ENCODE data around the gene DRC7.

DRC7 gene

DNA sequence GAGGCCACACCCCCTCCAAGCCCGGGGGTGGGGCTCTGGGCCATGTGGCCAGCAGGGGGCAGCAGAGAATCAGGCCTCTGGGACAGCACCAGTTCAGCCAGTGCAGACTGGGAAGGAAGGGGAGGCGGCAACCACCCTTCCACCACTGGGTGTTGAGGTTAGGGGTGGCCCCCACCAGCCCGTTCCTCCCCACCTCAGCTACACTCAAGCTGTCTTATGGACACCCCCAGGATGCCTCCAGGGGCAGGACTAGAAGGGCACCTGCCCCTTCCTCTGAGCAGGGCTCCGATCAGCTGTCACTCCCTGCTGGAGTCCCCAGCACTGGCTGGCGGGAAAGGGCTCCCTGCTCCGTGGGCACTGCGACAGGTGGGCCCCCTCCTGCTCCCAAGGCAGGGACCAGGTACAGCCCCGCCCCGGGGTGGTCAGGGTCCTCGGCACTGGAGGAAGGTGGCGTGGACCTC lies 62.8 kb downstream of the DRC7 start:
- Histone ChIP-seq H3K4me1 (ENCODE audit: control insufficient read depth, insufficient read depth, low read length) (no peaks in the 10 kb centered on the region), H3K27me3 (ENCODE audit: control insufficient read depth, insufficient read depth, low read length, poor library complexity, severe bottlenecking) (no peaks in the 10 kb centered on the region), H3K9me3 (ENCODE audit: control insufficient read depth, low read length) (no peaks in the 10 kb centered on the region), H3K4me3 (ENCODE audit: insufficient read depth, low read depth, low read length) (no peak overlapping the region), H3K27ac (ENCODE audit: insufficient read depth, low read depth, low read length, poor library complexity, severe bottlenecking) (no peak overlapping the region), H3K36me3 (ENCODE audit: control insufficient read depth, insufficient read depth, low read length) (no peaks in the 10 kb centered on the region)
- 68 to 69% methylated on average over 10 to 11 of the region's 11 CpGs for WGBS, 2 experiments

DNA sequence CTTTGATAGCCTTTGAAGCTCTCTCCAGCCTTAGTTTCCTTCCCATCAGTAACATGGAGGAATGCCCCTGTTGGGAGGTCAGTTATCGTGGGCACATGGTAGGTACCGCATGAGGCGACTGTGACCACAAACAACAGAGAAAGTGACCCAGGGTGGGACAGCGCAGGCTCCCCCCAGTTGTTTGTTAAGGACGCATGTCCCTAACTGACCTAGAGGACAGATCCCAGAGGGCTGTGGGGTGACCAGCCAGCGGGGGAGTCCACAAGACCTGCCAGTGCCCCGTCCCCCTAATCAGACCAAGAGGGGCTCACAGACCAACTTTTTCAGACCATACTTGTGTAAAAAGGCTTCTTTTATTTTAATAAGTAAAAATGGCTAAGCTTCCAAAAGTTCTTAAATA lies 63.3 kb downstream of the DRC7 start:
- Histone ChIP-seq H3K27ac (ENCODE audit: insufficient read depth, low read depth, low read length, poor library complexity, severe bottlenecking) (no peak overlapping the region), H3K4me1 (ENCODE audit: control insufficient read depth, insufficient read depth, low read length) (peaks cover 3% of the 10 kb centered on the region), H3K27me3 (ENCODE audit: control insufficient read depth, insufficient read depth, low read length, poor library complexity, severe bottlenecking) (no peaks in the 10 kb centered on the region), H3K9me3 (ENCODE audit: control insufficient read depth, low read length) (no peaks in the 10 kb centered on the region), H3K36me3 (ENCODE audit: control insufficient read depth, insufficient read depth, low read length) (no peaks in the 10 kb centered on the region), H3K4me3 (ENCODE audit: insufficient read depth, low read depth, low read length) (no peak overlapping the region)
- 96 to 97% methylated on average over 7 of the region's 7 CpGs for WGBS, 2 experiments

DNA sequence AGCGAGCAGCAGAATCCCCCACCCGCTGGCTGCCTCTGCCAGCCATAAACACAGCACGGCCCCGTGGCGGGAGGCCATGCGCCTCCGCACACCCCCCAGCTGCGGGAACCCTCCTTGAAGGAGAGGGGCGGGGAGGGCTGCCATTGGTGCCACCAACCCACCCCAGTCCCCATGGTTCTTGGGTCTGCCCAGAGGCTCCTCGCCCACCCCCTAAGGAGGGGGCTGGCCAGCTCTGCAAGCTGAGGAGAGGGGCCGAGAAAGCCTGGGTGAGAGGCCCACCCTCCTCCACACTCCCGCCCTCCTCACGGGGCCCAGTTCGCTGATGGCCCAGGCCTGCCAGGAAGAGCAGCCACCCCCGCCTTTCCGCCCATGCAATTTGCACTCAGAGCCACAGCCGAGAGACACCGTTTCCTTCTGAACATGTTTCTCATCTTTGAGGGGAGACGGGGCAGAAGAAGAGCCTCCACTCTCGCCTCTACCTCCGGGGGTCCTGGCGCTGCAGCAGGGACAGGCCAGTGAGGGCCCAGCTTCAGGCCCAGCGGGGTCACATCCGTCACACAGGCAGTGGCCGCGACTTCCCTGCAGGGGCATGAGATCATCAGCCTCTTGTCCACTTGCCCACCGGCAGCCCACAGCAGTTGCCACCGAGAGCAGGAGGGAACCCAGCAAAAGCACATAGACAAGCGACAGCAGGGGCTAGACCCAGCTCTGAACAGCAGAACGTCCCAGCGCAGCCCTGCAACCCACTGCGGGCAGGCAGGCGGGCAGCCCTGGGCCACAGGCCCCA lies 63.9 kb downstream of the DRC7 start:
- H3K4me3 ChIP-seq (ENCODE audit: insufficient read depth, low read depth, low read length): no peak overlapping the region
- H3K9me3 ChIP-seq (ENCODE audit: control insufficient read depth, low read length): no peaks in the 10 kb centered on the region
- no peaks in the 10 kb centered on the region for H3K27me3 ChIP-seq (ENCODE audit: control insufficient read depth, insufficient read depth, low read length, poor library complexity, severe bottlenecking)
- WGBS, 2 experiments: 89 to 90% methylated on average over 33 of the region's 33 CpGs
- no peak overlapping the region for H3K27ac ChIP-seq (ENCODE audit: insufficient read depth, low read depth, low read length, poor library complexity, severe bottlenecking)
- no peaks in the 10 kb centered on the region for H3K36me3 ChIP-seq (ENCODE audit: control insufficient read depth, insufficient read depth, low read length)
- H3K4me1 ChIP-seq (ENCODE audit: control insufficient read depth, insufficient read depth, low read length): peaks cover 5% of the 10 kb centered on the region

DNA sequence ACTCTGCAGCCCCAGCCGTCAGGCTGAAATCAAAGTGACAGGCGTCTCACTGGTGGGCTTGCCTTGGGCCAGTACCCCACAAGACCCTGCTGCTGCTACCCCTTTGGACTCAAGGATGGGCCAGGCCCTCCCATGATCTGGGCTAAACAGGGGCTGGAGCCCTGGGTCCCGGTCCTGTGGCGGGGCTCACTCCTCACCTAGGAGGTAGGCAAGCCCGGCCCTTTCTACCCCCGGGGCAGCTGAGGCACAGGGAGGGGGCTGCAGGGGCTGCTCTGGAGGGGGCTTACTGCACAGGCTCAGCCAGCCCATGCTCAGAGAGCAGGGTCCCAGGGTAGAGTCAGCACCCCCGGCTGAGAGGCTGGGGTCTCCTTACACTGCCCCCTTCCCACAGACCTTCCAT lies 64.5 kb downstream of the DRC7 start:
- 89 to 91% methylated on average over 7 of the region's 7 CpGs for WGBS, 2 experiments
- Histone ChIP-seq H3K36me3 (ENCODE audit: control insufficient read depth, insufficient read depth, low read length) (no peaks in the 10 kb centered on the region), H3K4me1 (ENCODE audit: control insufficient read depth, insufficient read depth, low read length) (peaks cover 5% of the 10 kb centered on the region), H3K4me3 (ENCODE audit: insufficient read depth, low read depth, low read length) (no peak overlapping the region), H3K9me3 (ENCODE audit: control insufficient read depth, low read length) (no peaks in the 10 kb centered on the region), H3K27me3 (ENCODE audit: control insufficient read depth, insufficient read depth, low read length, poor library complexity, severe bottlenecking) (no peaks in the 10 kb centered on the region), H3K27ac (ENCODE audit: insufficient read depth, low read depth, low read length, poor library complexity, severe bottlenecking) (no peak overlapping the region)

DNA sequence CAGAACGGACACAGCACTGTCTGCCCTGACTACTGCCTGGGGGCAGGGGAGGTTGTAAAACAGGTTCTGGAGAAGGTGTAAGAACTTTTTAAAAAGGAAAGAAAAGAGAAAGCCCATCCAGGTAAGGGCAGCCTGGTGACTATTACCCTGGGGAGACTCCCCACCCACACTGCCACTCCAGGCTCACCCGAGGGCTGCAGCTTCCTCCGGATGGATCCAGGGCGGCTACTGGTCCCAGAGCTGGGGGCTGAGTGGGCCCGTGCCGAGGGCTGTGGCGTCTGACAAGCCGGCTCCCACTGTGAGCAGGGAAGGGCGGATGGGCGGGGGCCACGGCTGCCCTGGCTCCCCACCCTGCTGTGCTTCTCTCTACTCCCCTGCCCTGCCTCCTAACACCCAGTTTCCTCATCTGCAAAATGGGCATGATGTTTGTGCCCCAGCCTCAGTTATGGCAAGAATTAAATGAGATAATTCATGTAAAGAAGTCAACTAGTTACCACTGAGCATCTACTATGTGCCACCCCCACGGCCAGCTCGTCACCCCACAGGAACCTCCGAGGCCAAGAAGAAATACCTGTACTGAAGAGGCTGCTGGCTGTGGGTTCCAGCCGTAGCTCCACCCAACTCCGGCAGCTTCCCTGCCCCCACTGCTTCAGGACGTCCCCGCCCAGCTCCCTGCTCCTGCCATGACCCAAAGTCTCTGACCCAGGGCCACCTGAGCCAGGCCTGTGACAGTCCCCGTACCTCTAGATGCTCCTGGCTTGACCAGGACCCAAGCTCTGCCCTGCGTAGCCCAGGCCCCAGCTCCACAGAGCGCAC lies 65.1 kb downstream of the DRC7 start:
- no peaks in the 10 kb centered on the region for H3K9me3 ChIP-seq (ENCODE audit: control insufficient read depth, low read length)
- no peak overlapping the region for H3K4me3 ChIP-seq (ENCODE audit: insufficient read depth, low read depth, low read length)
- H3K36me3 ChIP-seq (ENCODE audit: control insufficient read depth, insufficient read depth, low read length): no peaks in the 10 kb centered on the region
- H3K27me3 ChIP-seq (ENCODE audit: control insufficient read depth, insufficient read depth, low read length, poor library complexity, severe bottlenecking): no peaks in the 10 kb centered on the region
- no peak overlapping the region for H3K27ac ChIP-seq (ENCODE audit: insufficient read depth, low read depth, low read length, poor library complexity, severe bottlenecking)
- 88% methylated on average over 21 of the region's 21 CpGs for WGBS, 2 experiments
- H3K4me1 ChIP-seq (ENCODE audit: control insufficient read depth, insufficient read depth, low read length): peaks cover 5% of the 10 kb centered on the region

DNA sequence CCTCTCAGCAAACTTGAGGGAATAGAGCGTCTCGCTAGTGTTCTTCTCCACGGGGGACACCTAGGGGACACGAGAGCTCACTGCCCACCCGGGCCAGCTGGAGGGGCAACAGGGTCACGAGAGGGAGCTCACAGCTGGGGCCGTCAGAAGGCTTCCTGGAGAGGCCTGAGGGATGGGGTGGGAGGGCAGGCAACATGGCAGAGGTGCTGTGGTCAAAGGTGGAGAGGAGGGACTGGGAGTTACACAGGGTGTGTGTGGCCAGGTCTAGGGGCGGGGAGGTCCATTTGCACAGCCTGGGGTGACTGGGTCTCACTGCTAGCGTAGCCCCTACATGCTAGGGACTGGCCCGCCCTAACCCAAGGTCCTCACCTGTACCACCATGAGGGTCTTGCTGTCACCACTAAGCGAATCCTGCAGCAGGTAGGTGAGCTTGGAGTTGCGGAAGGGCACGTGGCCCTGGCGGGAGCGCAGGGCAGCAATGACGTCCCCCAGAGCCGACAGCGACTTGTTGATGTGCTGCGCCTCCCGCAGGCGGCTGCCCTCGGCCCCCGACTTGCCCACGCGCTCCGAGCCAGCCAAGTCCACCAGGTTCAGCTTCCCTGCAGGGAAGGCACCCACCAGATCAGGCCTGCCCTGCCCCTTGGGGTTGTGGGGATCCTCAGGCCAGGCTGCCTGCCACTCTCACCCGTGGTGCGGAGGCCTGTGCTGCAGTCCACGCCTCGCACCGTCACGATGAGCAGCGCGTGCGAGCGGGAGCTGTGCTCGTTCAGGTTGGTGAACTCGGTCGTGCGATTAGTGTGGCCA lies 66.0 kb downstream of the DRC7 start:
- H3K4me1 ChIP-seq (ENCODE audit: control insufficient read depth, insufficient read depth, low read length): peaks cover 5% of the 10 kb centered on the region
- no peaks in the 10 kb centered on the region for H3K27me3 ChIP-seq (ENCODE audit: control insufficient read depth, insufficient read depth, low read length, poor library complexity, severe bottlenecking)
- H3K27ac ChIP-seq (ENCODE audit: insufficient read depth, low read depth, low read length, poor library complexity, severe bottlenecking): no peak overlapping the region
- no peaks in the 10 kb centered on the region for H3K36me3 ChIP-seq (ENCODE audit: control insufficient read depth, insufficient read depth, low read length)
- no peaks in the 10 kb centered on the region for H3K9me3 ChIP-seq (ENCODE audit: control insufficient read depth, low read length)
- 90 to 91% methylated on average over 40 of the region's 40 CpGs for WGBS, 2 experiments
- no peak overlapping the region for H3K4me3 ChIP-seq (ENCODE audit: insufficient read depth, low read depth, low read length)

DNA sequence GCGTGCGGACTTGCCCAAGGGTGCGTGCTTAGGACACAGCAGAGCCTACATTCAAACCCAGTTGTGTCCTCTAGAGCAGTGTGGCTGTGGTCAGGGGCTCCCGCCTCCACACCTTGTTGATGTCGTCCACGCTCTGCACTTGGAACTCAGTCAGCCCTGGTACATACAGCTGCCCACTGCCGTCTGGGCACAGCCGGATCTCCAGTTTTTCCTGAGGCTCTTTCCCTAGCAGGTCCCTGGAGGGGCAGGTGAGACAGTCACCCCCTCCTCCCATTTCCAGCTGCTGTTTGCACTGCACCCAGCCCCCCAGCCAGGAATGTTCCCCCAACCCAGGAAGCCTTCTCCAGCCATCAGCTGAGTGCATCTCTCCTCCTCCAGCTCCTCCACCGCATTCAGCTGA lies 66.7 kb downstream of the DRC7 start:
- H3K36me3 ChIP-seq (ENCODE audit: control insufficient read depth, insufficient read depth, low read length): no peaks in the 10 kb centered on the region
- no peak overlapping the region for H3K27ac ChIP-seq (ENCODE audit: insufficient read depth, low read depth, low read length, poor library complexity, severe bottlenecking)
- 82 to 83% methylated on average over 9 of the region's 9 CpGs for WGBS, 2 experiments
- H3K9me3 ChIP-seq (ENCODE audit: control insufficient read depth, low read length): no peaks in the 10 kb centered on the region
- no peak overlapping the region for H3K4me3 ChIP-seq (ENCODE audit: insufficient read depth, low read depth, low read length)
- no peaks in the 10 kb centered on the region for H3K27me3 ChIP-seq (ENCODE audit: control insufficient read depth, insufficient read depth, low read length, poor library complexity, severe bottlenecking)
- peaks cover 5% of the 10 kb centered on the region for H3K4me1 ChIP-seq (ENCODE audit: control insufficient read depth, insufficient read depth, low read length)

DNA sequence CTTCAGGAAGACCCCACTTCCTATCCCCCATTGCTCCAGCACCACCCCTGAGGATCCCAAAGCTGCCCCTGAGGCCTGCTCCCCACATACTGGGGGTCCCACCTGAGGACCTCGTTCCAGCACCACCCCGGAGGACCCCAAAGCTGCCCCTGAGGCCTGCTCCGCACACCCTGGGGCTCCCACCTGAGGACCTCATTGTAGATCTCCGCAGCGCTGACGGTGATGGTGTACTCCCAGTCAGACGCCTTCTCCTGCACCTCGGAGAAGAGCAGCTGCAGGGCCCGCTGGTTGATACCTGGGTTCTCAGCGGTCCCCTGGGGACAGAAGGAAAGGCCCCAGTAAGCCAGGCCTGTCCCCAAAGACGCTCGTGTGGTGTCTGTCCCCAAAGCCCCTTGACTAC lies 67.4 kb downstream of the DRC7 start:
- 93 to 95% methylated on average over 12 of the region's 12 CpGs for WGBS, 2 experiments

DNA sequence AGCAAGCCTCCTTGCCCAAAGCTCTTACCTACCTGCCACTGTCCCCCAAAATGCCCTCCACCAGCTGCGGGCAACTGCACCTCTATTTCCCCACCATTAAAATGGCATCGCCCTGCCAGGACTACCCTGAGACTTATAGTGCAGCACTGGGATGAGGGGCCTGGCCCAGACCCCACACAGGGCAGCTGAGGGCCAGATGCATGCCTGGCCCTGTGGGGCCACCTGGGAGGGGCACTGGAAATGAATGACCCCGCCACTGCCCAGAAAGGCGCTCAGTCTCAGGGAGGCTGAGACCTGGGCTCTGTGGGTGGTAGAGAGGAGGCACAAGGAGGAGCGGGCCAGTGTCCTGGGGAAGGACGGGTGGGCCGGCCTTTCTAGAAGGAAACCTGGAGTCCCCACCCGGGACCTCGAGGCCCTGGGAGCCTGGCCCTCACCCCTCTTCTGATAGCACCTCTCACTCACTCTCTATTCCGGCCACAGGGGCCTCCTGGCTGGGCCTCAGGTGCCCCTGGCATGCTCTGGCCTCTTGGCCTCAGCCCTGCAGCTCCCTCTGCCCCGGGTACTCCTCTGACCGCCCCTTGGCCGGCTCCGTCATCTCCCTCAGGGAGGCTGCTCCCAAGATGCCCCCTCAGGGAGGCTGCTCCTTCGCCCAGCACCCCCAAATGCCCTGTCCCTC lies 67.9 kb downstream of the DRC7 start:
- Histone ChIP-seq H3K4me1 (ENCODE audit: control insufficient read depth, insufficient read depth, low read length) (peaks cover 5% of the 10 kb centered on the region), H3K27me3 (ENCODE audit: control insufficient read depth, insufficient read depth, low read length, poor library complexity, severe bottlenecking) (no peaks in the 10 kb centered on the region), H3K27ac (ENCODE audit: insufficient read depth, low read depth, low read length, poor library complexity, severe bottlenecking) (no peak overlapping the region), H3K9me3 (ENCODE audit: control insufficient read depth, low read length) (no peaks in the 10 kb centered on the region), H3K36me3 (ENCODE audit: control insufficient read depth, insufficient read depth, low read length) (no peaks in the 10 kb centered on the region), H3K4me3 (ENCODE audit: insufficient read depth, low read depth, low read length) (no peak overlapping the region)
- WGBS, 2 experiments: 80 to 82% methylated on average over 15 of the region's 15 CpGs

More for the DNA sequence above, 67.4 kb downstream of the DRC7 start:
- Histone ChIP-seq H3K27ac (ENCODE audit: insufficient read depth, low read depth, low read length, poor library complexity, severe bottlenecking) (no peak overlapping the region), H3K27me3 (ENCODE audit: control insufficient read depth, insufficient read depth, low read length, poor library complexity, severe bottlenecking) (no peaks in the 10 kb centered on the region), H3K36me3 (ENCODE audit: control insufficient read depth, insufficient read depth, low read length) (no peaks in the 10 kb centered on the region), H3K4me3 (ENCODE audit: insufficient read depth, low read depth, low read length) (no peak overlapping the region), H3K4me1 (ENCODE audit: control insufficient read depth, insufficient read depth, low read length) (peaks cover 5% of the 10 kb centered on the region), H3K9me3 (ENCODE audit: control insufficient read depth, low read length) (no peaks in the 10 kb centered on the region)

All from ectodermal cell (in vitro differentiated cells).